ENCODE data around the gene ZNF804A. TPM values are rescaled to one million over a fixed set of nuclear protein-coding genes. Genes with fewer than 3 reads are reported as not detected.

Gene ZNF804A
- total and polyA plus RNA-seq, 2 of the 8 experiments (the other 6 are each of a cell fraction or from before 2014, with no cell fraction given) = 0.02 TPM; not detected in 1

DNA sequence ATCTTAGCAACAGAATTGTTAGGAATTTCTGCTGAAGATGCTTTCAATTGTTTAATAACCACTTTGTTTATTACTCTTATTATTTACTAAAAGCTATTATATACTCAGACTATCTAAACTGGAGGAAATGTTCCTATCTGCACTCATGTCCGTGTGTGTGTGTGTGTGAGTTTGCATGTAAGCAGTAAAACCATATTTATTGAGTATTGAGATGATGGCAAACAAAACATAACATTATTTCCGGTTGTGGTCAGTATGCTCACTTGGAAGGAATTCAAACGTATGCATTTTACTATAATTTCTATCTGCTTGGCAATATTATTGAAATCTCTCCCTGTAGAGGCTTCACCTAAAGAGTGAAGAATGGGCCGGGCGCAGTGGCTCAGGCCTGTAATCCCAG, 43.0 kb upstream of the ZNF804A start:
- H4K5ac ChIP-seq (ENCODE audit: insufficient read length, low read depth, low read length) = no peak overlapping the region
- H3K4ac ChIP-seq (replicated peaks; ENCODE audit: insufficient read length, low read depth, low read length) = no peak overlapping the region
- POLR2A ChIA-PET (ENCODE audit: partially characterized antibody) = no interaction called here
- no peak overlapping the region for H2AK5ac ChIP-seq (ENCODE audit: low read depth, low read length)
- no peaks in the 10 kb centered on the region for H3K27me3 ChIP-seq (replicated peaks in 1 of 4; ENCODE audit: control insufficient read depth in 3 of 4, extremely low read depth in 1 of 4, insufficient read depth in 3 of 4, low read length in 3 of 4)
- H4K91ac ChIP-seq (replicated peaks; ENCODE audit: insufficient read length, low read length) = no peak overlapping the region
- no peak overlapping the region for H2BK15ac ChIP-seq (ENCODE audit: low read length)
- 91% methylated on average over 5 of the region's 5 CpGs; no CpG with 5 or more reads in 1 of the 2 experiments for WGBS, 2 experiments (ENCODE audit: extremely low coverage in 1 of 2, insufficient coverage in 1 of 2, insufficient read length in 1 of 2, insufficient replicate concordance in 2 of 2, low coverage in 1 of 2, low lambda C conversion rate in 2 of 2, missing lambda C conversion rate in 1 of 2)
- DNase-seq (ENCODE audit: low read depth in 1 of 2, low spot score in 2 of 2) (no peak), FAIRE-seq (no peak)
- no peak overlapping the region for H3K18ac ChIP-seq (ENCODE audit: extremely low read depth, low read length)
- TF ChIP-seq JUN (IDR thresholded peaks at IDR 0.05; ENCODE audit: low read depth, low read length) (no peak), POU5F1 (IDR thresholded peaks at IDR 0.05; ENCODE audit: low read depth, low read length) (no peak), JUND (IDR thresholded peaks at IDR 0.05; ENCODE audit: low read length) (no peak), RNF2 (IDR thresholded peaks at IDR 0.05; ENCODE audit: borderline replicate concordance, low read depth, low read length, missing control alignments, poor library complexity, severe bottlenecking) (no peak), RBBP5 (IDR thresholded peaks at IDR 0.05; ENCODE audit: borderline replicate concordance, low read depth, low read length) (no peak), BRCA1 (IDR thresholded peaks at IDR 0.05; ENCODE audit: low read depth, low read length) (no peak), ASH2L (IDR thresholded peaks at IDR 0.05; ENCODE audit: low read length) (no peak)
- TF ChIP-seq, protein P1, sequence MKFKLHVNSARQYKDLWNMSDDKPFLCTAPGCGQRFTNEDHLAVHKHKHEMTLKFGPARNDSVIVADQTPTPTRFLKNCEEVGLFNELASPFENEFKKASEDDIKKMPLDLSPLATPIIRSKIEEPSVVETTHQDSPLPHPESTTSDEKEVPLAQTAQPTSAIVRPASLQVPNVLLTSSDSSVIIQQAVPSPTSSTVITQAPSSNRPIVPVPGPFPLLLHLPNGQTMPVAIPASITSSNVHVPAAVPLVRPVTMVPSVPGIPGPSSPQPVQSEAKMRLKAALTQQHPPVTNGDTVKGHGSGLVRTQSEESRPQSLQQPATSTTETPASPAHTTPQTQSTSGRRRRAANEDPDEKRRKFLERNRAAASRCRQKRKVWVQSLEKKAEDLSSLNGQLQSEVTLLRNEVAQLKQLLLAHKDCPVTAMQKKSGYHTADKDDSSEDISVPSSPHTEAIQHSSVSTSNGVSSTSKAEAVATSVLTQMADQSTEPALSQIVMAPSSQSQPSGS (IDR thresholded peaks at IDR 0.05; ENCODE audit: low read length) = no peak
- no peaks in the 10 kb centered on the region for H3K79me2 ChIP-seq (ENCODE audit: control insufficient read depth in 1 of 2, insufficient read depth in 2 of 2, low read length in 2 of 2)
- no peaks in the 10 kb centered on the region for H3K23me2 ChIP-seq (ENCODE audit: low read depth, low read length)
- H2AFZ ChIP-seq (ENCODE audit: low read length) = no peak overlapping the region
- no peak overlapping the region for H4K8ac ChIP-seq (ENCODE audit: extremely low read depth, insufficient read depth, low read length)
- H4K20me1 ChIP-seq (replicated peaks in 1 of 2; ENCODE audit: control insufficient read depth in 1 of 2, insufficient read depth in 2 of 2, low read length in 2 of 2) = no peaks in the 10 kb centered on the region
- H3K4me2 ChIP-seq (ENCODE audit: insufficient read depth in 1 of 2, low read depth in 2 of 2, low read length in 2 of 2) = no peak overlapping the region
- H3K9me3 ChIP-seq (ENCODE audit: insufficient read depth in 2 of 2, low read depth in 1 of 2, low read length in 1 of 2) = no peaks in the 10 kb centered on the region; a peak in 1 of 4 replicates
- no peak overlapping the region for H3K9ac ChIP-seq (replicated peaks in 1 of 4; ENCODE audit: extremely low read depth in 1 of 4, low read depth in 3 of 4, low read length in 3 of 4)
- H3K36me3 ChIP-seq (ENCODE audit: control insufficient read depth in 2 of 4, insufficient read depth in 4 of 4, low read length in 3 of 4) = no peaks in the 10 kb centered on the region
- H2BK12ac ChIP-seq (ENCODE audit: low read depth, low read length) = no peak overlapping the region
- no peak overlapping the region for H3K14ac ChIP-seq (ENCODE audit: insufficient read length)
- no peak overlapping the region for H3K23ac ChIP-seq (ENCODE audit: insufficient read length)
- no peak overlapping the region for H3K27ac ChIP-seq (ENCODE audit: low read depth, low read length)
- no peak overlapping the region for H2BK20ac ChIP-seq (ENCODE audit: low read length)
- CTCF ChIA-PET (ENCODE audit: partially characterized antibody) = no interaction called here
- H3K79me1 ChIP-seq (ENCODE audit: low read depth, low read length) = no peaks in the 10 kb centered on the region
- H3K56ac ChIP-seq (replicated peaks; ENCODE audit: insufficient read length, low read depth, low read length) = no peak overlapping the region
- H3K4me1 ChIP-seq (replicated peaks in 1 of 4; ENCODE audit: control insufficient read depth in 3 of 4, insufficient read depth in 4 of 4, low read length in 3 of 4) = 0 out of 7 replicates have a peak, but pooled peaks cover 0 to 3% (median 0%) of the 10 kb centered on the region in 4 experiments
- no peak overlapping the region for H3K4me3 ChIP-seq (ENCODE audit: extremely low read depth in 1 of 4, insufficient read depth in 2 of 4, low read depth in 3 of 4, low read length in 4 of 4)
- no peak overlapping the region for H2BK120ac ChIP-seq (replicated peaks; ENCODE audit: low read depth, low read length)
- H2BK5ac ChIP-seq (ENCODE audit: low read depth, low read length) = no peak overlapping the region

All from H1 (cell line).